PC-9 (cell line): Measurements from ENCODE around the gene OR52I1.

Experiments
- EZH2 ChIP-seq: fragments of 200-600 bp; sonication (generic); IDR thresholded peaks from 2 replicates; pipeline ENCODE4 v1.8.0; 2017; ENCODE audit warnings: antibody characterized with exemption, low read depth
- TF ChIP-seq, protein P1 (sequence below): fragments of 200-600 bp; sonication (generic); conservative IDR thresholded peaks from 2 replicates; pipeline ENCODE4 v1.6.1; 2017; ENCODE audit warnings: mixed run types, antibody characterized with exemption, mild to moderate bottlenecking, moderate library complexity

DNA sequence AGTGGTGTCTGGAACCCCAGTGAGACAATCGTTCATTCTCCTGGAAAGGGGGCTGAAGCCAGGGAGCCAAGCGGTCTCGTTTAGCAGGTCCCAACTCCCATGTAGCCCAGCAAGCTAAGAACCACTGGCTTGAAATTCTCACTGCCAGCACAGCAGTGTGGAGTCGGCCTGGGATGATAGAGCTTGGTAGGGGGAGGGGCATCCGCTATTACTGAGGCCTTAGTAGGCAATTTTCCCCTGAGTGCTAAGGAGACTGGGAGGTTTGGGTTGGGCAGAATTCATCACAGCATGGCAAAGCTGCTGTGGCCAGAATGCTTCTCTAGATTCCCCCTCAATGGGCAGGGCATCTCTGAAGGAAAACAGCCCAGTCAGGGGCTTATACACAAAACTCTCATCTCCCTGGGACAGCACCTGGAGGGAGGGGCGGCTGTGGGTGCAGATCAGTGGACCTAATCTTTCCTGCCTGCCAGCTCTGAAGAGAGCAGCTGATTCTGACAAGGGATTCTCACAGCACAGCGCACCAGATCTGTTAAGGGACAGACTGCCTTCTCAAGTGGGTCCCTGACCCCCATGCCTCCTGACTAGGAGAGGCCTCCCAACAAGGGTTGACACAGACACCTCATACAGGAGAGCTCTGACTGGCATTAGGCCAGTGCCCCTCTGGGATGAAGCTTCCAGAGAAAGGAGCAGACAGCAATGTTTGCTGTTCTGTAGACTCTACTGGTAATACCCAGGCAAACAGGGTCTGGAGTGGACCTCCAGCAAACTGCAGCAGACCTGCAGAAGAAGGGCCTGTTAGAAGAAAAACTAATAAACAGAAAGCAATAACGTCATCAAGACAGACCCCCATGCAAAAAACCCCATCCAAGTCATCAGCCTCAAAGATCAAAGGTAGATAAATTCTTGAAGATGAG is 34.1 kb upstream of the OR52I1 start:
- TF ChIP-seq, protein P1, sequence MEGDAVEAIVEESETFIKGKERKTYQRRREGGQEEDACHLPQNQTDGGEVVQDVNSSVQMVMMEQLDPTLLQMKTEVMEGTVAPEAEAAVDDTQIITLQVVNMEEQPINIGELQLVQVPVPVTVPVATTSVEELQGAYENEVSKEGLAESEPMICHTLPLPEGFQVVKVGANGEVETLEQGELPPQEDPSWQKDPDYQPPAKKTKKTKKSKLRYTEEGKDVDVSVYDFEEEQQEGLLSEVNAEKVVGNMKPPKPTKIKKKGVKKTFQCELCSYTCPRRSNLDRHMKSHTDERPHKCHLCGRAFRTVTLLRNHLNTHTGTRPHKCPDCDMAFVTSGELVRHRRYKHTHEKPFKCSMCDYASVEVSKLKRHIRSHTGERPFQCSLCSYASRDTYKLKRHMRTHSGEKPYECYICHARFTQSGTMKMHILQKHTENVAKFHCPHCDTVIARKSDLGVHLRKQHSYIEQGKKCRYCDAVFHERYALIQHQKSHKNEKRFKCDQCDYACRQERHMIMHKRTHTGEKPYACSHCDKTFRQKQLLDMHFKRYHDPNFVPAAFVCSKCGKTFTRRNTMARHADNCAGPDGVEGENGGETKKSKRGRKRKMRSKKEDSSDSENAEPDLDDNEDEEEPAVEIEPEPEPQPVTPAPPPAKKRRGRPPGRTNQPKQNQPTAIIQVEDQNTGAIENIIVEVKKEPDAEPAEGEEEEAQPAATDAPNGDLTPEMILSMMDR, result no peak
- no peak for TF ChIP-seq EZH2
